Right kidney (tissue), 9 donors: ENCODE data around the gene MAS1L.

Experiments
- DNase-seq: peaks from one replicate; pipeline ENCODE4 v3.0.0-alpha.2; 2016
- long read RNA-seq, 8 donors: transcript quantifications; one replicate each; lab custom pipeline, GENCODE V29; 2026

Gene MAS1L
- long read RNA-seq, donor 1: 0 reads
- long read RNA-seq, donor 2: 0 reads
- long read RNA-seq, donor 3: 0 reads
- long read RNA-seq, donor 4: 0 reads
- long read RNA-seq, donor 5: 0 reads
- long read RNA-seq, donor 6, partial matches to known transcripts: 0 of 1 reads
- long read RNA-seq, donor 6, other reads (novel, unspliced or antisense): 0 of 1 reads
- long read RNA-seq, donor 7: 0 reads
- long read RNA-seq, donor 8: 0 reads

DNA sequence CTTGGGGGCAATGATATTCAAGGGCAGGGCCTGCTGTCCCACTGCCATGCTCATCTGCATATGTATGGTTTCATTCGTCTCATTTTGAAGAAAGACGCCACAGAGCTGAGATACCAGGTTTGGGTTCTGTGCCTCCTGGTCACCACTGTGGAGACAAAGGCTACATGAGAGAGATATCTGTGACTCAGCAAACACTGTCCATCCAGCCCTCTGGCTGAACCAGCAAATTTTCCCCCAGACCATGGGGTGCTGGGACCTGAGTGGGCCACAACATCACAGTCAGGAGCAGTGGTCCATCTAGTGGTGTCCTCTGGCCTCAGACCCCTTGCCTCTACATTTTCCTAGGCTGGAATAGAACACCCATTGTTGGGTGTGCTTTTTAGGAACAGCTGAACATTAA, at the start of gene MAS1L:
TSS of gene MAS1L (minus strand) at position 297 of the 400 bp plus-strand sequence. CDS start at position 243, 54 bp downstream.
- no peak for DNase-seq

GRCh38 chr6:29532320-29532951, 44.7 kb upstream of the MAS1L start:
- DNase-seq: no peak

GRCh38 chr6:29531668-29532067, 43.9 kb upstream of the MAS1L start:
- no peak for DNase-seq

- no peak for DNase-seq
Observed at GRCh38 chr6:29530671-29531310, 43.0 kb upstream of the MAS1L start.

- DNase-seq: no peak
Observed at GRCh38 chr6:29529956-29530355, 42.2 kb upstream of the MAS1L start.

- DNase-seq: no peak
Observed at GRCh38 chr6:29528988-29529560, 41.3 kb upstream of the MAS1L start.

DNA sequence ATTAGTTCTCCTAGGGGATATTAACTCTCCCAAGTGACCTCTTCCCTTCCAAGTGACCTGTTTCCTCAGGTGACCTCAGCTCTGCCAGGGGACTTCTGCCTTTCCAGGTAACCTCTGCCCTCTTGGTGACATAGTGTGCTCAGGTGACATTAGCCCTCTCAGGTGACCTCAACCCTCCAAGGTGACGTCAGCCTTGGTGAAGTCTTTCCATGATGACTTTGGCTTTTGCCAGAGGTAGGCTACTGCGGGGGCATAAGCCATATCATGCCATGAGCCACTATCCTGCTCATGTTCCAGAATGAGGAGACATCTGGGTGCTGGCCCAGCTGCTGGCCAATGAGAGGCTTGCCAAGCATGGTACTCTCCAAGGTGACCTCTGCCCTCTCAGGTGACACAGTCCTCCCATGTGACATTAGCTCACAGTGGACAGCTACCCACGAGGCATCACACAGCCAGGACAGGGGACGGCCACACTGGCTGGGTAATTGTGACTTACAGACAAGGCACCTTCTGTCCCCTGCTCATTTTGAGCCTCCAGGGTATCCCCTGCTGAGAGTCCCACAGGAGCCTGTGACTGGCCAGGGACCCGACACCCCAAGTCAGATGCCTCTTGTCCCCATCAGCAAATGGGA, 40.7 kb upstream of the MAS1L start:
- DNase-seq: no peak

DNA sequence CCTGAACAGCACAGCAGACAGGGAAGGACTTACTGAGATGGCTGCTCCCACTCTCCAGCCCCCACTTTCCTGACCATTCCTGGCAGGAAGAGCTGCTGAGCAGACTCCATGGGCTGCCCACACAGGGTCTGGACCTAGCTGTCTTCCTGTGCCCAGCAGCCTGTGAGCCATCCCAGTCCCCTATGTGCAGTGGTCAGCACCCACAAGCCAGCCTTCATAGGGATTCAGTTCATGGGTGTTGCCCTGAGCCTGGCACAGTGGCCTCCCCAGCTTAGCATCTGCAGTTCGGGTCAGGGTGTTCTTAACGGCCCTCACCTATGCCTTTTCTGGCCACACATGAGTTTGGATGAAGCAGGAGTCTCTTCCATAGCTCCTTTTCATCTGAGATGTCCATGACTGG, 39.8 kb upstream of the MAS1L start:
- DNase-seq: no peak

GRCh38 chr6:29527126-29527525, 39.4 kb upstream of the MAS1L start:
- DNase-seq: no peak

DNA sequence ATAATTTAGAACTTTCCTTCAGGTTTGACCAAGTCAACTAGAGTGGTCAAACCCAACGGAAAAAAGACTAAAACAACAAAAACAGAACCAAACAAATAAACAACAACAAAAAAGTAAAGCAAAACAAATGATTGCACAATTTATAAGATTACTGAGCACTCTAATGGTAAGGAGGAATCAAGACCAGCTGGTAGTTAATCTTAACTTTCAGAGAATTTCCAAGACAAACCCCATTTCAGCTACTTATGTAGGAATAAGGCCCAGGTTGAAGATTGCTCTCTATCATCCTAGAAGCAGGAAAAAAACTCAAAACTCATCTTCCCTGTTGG, 37.5 kb upstream of the MAS1L start:
- no peak for DNase-seq

GRCh38 chr6:29524444-29525310, 36.9 kb upstream of the MAS1L start:
- no peak for DNase-seq

DNA sequence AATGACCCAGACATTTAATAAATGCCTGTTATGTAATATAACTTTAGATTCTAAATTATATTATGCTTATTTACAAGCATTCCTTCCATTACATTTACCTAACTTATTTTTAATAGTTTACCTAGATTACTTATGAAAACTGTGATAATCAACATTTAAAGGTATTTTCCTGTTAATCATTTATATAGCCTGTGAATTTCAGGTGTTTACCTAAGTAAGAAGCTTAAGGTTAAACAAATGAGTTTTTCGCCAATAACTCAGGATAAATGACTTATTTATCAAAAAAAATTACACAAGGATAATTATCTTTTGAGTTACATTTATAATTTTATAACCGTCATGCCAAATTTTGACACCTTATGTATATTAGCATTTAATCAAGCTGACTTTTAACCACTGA, 36.3 kb upstream of the MAS1L start:
- DNase-seq: no peak

DNA sequence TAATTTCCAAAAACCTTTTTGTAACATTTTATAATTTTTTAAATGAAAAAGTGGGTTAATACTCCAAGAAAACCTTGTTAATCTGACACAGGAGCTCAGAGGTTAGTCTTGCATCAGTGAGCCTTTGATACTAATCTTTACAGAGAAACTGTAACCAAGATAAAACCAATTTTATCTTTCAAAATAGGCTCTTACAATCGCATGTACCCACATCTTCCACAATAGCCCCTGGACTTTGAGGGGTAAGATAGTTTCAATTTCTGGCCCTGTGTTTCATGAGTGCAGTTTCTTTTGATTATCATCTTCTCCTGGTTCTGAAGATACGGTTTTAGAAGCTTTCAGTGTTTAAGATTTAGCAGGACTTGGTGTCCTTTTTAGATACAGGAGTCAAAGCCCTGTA, 34.5 kb upstream of the MAS1L start:
- DNase-seq: no peak

DNA sequence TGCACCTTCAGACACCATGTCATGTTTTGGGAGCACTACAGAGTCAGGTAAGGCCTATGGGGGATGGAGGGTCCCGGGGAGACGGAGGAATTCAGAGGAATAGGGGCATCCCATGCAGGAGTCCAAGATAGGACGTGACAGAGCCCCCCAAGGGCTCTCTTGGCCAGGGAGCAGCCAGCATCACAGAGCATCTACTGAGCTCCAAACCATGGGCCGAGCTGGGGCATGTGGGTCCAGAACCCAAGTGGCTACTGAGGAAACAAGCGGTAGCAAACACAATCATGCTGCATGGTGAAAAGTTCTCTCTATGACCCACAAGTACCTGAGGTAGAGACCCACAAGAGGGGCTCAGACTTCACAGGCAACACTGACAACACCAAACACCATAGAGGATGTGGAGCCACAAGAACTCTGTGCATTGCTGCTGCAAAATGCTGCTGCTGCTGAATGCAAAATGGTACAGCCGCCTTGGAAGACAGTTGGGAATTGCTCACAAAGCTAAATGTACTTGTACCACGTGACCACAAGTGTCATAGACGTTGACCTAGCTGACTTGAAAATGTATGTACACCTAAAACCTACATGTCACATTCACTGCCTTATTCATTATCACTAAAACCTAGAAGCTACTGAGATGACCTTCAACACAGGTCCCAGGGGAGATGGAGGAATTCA, 33.4 kb upstream of the MAS1L start:
- DNase-seq: no peak

DNA sequence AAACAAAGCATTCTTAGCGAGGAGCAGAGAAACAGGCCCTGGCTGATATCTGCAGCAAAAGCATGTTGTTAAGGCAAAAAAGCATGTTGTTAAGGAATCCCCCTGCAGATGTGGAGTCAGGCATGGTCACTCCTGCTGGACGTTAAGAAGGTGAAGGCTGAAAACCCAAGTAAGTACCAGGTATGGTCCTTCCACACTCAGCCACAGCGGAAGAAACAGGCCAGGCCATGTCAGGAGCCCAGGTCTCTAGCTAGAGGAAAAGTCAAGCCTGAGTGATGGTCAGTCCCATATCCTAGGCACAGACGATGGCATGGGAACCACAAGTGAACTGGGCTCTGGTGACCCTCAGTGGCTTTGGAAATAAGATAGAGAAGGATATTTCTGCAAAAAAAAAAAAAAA, 32.5 kb upstream of the MAS1L start:
- DNase-seq: no peak

GRCh38 chr6:29519291-29520010, 31.7 kb upstream of the MAS1L start:
- DNase-seq: no peak

GRCh38 chr6:29517728-29518440, 30.1 kb upstream of the MAS1L start:
- DNase-seq: no peak

DNA sequence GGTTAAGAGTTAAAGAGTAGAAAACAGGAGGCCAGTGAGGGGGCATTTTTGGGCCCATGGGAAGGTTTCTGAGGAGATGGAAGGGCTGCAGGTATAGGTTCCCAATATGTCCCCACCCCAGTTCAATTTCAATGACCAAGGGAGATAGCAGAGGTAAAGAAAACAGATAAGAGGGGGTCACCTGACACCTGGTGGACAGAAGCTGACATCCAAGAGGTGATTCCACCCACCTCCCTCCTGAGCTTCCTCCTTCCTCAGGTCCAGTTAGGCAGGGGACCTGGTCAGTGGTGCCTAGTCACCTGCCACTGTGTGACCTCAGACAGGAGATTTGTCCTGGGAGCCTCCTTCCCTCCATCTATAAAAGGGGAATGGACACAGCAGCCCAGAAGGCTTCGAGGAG, 29.5 kb upstream of the MAS1L start:
- DNase-seq: no peak

GRCh38 chr6:29516108-29516507, 28.4 kb upstream of the MAS1L start:
- no peak for DNase-seq

GRCh38 chr6:29510746-29511300, 23.1 kb upstream of the MAS1L start:
- DNase-seq: no peak
